H9 (cell line): ENCODE measurements around the gene NRXN3. TPM values are rescaled to one million over a fixed set of nuclear protein-coding genes. Genes with fewer than 3 reads are reported as not detected.

Experiments used
- DNase-seq: peaks from one replicate; pipeline ENCODE4 v3.0.0-alpha.2; 2017
- H2AFZ ChIP-seq: one replicate; pipeline ENCODE4 v1.6.1; 2013; ENCODE audit warnings: mild to moderate bottlenecking, low read length, control low read depth, moderate library complexity
- H2AK5ac ChIP-seq: 2 replicates; pipeline ENCODE4 v1.6.1; 2013; ENCODE audit warnings: low read length, control low read depth, mixed read lengths; ENCODE audit not compliant: insufficient read length
- H2BK120ac ChIP-seq: one replicate; pipeline ENCODE4 v1.6.1; 2013; ENCODE audit warnings: low read depth, mild to moderate bottlenecking, low read length, control low read depth, inconsistent platforms; ENCODE audit not compliant: poor library complexity, severe bottlenecking
- H2BK12ac ChIP-seq: 2 replicates; pipeline ENCODE4 v1.6.1; 2013; ENCODE audit warnings: low read length, control low read depth, mixed read lengths, low read depth; ENCODE audit not compliant: insufficient read length
- H2BK15ac ChIP-seq: 2 replicates; pipeline ENCODE4 v1.6.1; 2013; ENCODE audit warnings: low read depth, low read length, control low read depth
- H2BK20ac ChIP-seq: one replicate; pipeline ENCODE4 v1.6.1; 2013; ENCODE audit warnings: low read depth, mild to moderate bottlenecking, low read length, control low read depth, inconsistent platforms; ENCODE audit not compliant: poor library complexity, severe bottlenecking
- H2BK5ac ChIP-seq: 2 replicates; pipeline ENCODE4 v1.6.1; 2013; ENCODE audit warnings: low read length, control low read depth, mixed read lengths; ENCODE audit not compliant: insufficient read length
- H3K14ac ChIP-seq: 2 replicates; pipeline ENCODE4 v1.6.1; 2013; ENCODE audit warnings: low read length, control low read depth; ENCODE audit not compliant: insufficient read depth
- H3K18ac ChIP-seq: 2 replicates; pipeline ENCODE4 v1.6.1; 2013; ENCODE audit warnings: low read depth, mild to moderate bottlenecking, mixed read lengths, low read length, control low read depth; ENCODE audit not compliant: insufficient read length
- H3K23ac ChIP-seq: 2 replicates; pipeline ENCODE4 v1.6.1; 2013; ENCODE audit warnings: low read length, control low read depth, mixed read lengths, low read depth; ENCODE audit not compliant: insufficient read length
- H3K23me2 ChIP-seq: 2 replicates; pipeline ENCODE4 v1.6.1; 2013; ENCODE audit warnings: low read depth, mild to moderate bottlenecking, mixed read lengths, low read length, control low read depth; ENCODE audit not compliant: insufficient read length, poor library complexity, severe bottlenecking
- H3K27ac ChIP-seq: 2 replicates; pipeline ENCODE4 v1.5.1; 2013; ENCODE audit warnings: low read length, control low read depth, mixed read lengths, low read depth; ENCODE audit not compliant: insufficient read length
- H3K27me3 ChIP-seq: 2 replicates; pipeline ENCODE4 v1.6.1; 2013; ENCODE audit warnings: low read length, control low read depth, inconsistent platforms; ENCODE audit not compliant: insufficient read depth
- H3K4ac ChIP-seq: 2 replicates; pipeline ENCODE4 v1.6.1; 2013; ENCODE audit warnings: low read depth, mild to moderate bottlenecking, control low read depth, inconsistent platforms, low read length, moderate library complexity
- H3K4me1 ChIP-seq: 2 replicates; pipeline ENCODE4 v1.6.1; 2013; ENCODE audit warnings: low read length, control low read depth, inconsistent platforms; ENCODE audit not compliant: insufficient read depth
- H3K4me2 ChIP-seq: 2 replicates; pipeline ENCODE4 v1.6.1; 2013; ENCODE audit warnings: low read length, control low read depth, mixed read lengths; ENCODE audit not compliant: insufficient read length, insufficient read depth
- H3K56ac ChIP-seq: 2 replicates; pipeline ENCODE4 v1.6.1; 2013; ENCODE audit warnings: low read depth, mild to moderate bottlenecking, mixed read lengths, low read length, control low read depth; ENCODE audit not compliant: insufficient read length
- H3K79me1 ChIP-seq: 2 replicates; pipeline ENCODE4 v1.6.1; 2013; ENCODE audit warnings: low read depth, mild to moderate bottlenecking, moderate library complexity, low read length, control low read depth, inconsistent platforms; ENCODE audit not compliant: insufficient read depth, poor library complexity, severe bottlenecking
- H3K79me2 ChIP-seq: 2 replicates; pipeline ENCODE4 v1.6.1; 2013; ENCODE audit warnings: low read length, control low read depth, inconsistent platforms; ENCODE audit not compliant: insufficient read depth
- H3K9ac ChIP-seq: 2 replicates; pipeline ENCODE4 v1.6.1; 2013; ENCODE audit warnings: low read length, control low read depth, mixed read lengths; ENCODE audit not compliant: insufficient read length; ENCODE audit errors: extremely low read depth
- H3K9me3 ChIP-seq: one replicate; pipeline ENCODE4 v1.6.1; 2013; ENCODE audit warnings: low read depth, low read length, inconsistent platforms; ENCODE audit not compliant: control insufficient read depth
- H3T11ph ChIP-seq: one replicate; pipeline ENCODE4 v1.6.1; 2013; ENCODE audit warnings: mild to moderate bottlenecking, low read length, control low read depth, inconsistent platforms
- H4K20me1 ChIP-seq: one replicate; pipeline ENCODE4 v1.6.1; 2013; ENCODE audit not compliant: control insufficient read depth, insufficient read length, insufficient read depth
- H4K5ac ChIP-seq: 2 replicates; pipeline ENCODE4 v1.6.1; 2013; ENCODE audit warnings: low read depth, mild to moderate bottlenecking, mixed read lengths, low read length, control low read depth; ENCODE audit not compliant: insufficient read length
- H4K8ac ChIP-seq: replicated peaks from 2 replicates; pipeline ENCODE4 v1.6.1; 2013; ENCODE audit warnings: low read length, control low read depth, mixed read lengths, low read depth; ENCODE audit not compliant: insufficient read length
- H4K91ac ChIP-seq: 2 replicates; pipeline ENCODE4 v1.6.1; 2013; ENCODE audit warnings: low read depth, mild to moderate bottlenecking, moderate library complexity, mixed read lengths, low read length, control low read depth; ENCODE audit not compliant: insufficient read length
- H3K27ac Mint-ChIP-seq, 3 experiments: 2 replicates in 2 of 3; 3 replicates in 1 of 3; pipeline ENCODE4 v1.8.0; 2020 to 2021; ENCODE audit warnings: mixed read lengths in 3 of 3, mild to moderate bottlenecking in 1 of 3, moderate library complexity in 1 of 3
- H3K27me3 Mint-ChIP-seq: 2 replicates; pipeline ENCODE4 v1.8.0; 2021; ENCODE audit warnings: low read depth, mild to moderate bottlenecking, moderate library complexity, mixed read lengths
- H3K36me3 Mint-ChIP-seq, 3 experiments: 2 replicates in 2 of 3; 3 replicates in 1 of 3; pipeline ENCODE4 v1.8.0; 2020 to 2021; ENCODE audit warnings: low read depth in 3 of 3, mixed read lengths in 3 of 3; ENCODE audit not compliant: insufficient read depth in 1 of 3
- H3K4me1 Mint-ChIP-seq, 2 experiments: 2 replicates each; pipeline ENCODE4 v1.8.0; 2020; ENCODE audit warnings: mixed read lengths in 2 of 2
- H3K4me3 Mint-ChIP-seq, 2 experiments: 2 replicates in 1 of 2; 3 replicates in 1 of 2; pipeline ENCODE4 v1.8.0; 2020 to 2021; ENCODE audit warnings: mild to moderate bottlenecking in 2 of 2, mixed read lengths in 2 of 2, moderate library complexity in 1 of 2
- H3K9me3 Mint-ChIP-seq, 2 experiments: 2 replicates in 1 of 2; 3 replicates in 1 of 2; pipeline ENCODE4 v1.8.0; 2020; ENCODE audit warnings: mild to moderate bottlenecking in 2 of 2, mixed read lengths in 2 of 2, moderate library complexity in 1 of 2
- WGBS: extraction: QIAGEN DNeasy Blood & Tissue Kit; methylation state at CpG from one replicate; pipeline ENCODE4 v1.1.7; 2013; ENCODE audit warnings: missing lambda C conversion rate, low lambda C conversion rate, mixed read lengths; ENCODE audit not compliant: insufficient read length; ENCODE audit errors: extremely low coverage; 5-methylcytosine and 5-hydroxymethylcytosine counted together
- total RNA-seq: library from RNA; stranded (reverse); gene quantifications from 2 replicates; pipeline ENCODE4 v1.2.1, GENCODE V29; 2021
- TF ChIP-seq, protein P1 (sequence below): fragments of 200-600 bp; sonication (generic); conservative IDR thresholded peaks from 3 replicates; pipeline ENCODE4 v1.8.0; 2021; ENCODE audit warnings: antibody characterized with exemption, mild to moderate bottlenecking

NRXN3 gene
- total RNA-seq, 1 experiment from 2014 or later, result 1.8 TPM

DNA sequence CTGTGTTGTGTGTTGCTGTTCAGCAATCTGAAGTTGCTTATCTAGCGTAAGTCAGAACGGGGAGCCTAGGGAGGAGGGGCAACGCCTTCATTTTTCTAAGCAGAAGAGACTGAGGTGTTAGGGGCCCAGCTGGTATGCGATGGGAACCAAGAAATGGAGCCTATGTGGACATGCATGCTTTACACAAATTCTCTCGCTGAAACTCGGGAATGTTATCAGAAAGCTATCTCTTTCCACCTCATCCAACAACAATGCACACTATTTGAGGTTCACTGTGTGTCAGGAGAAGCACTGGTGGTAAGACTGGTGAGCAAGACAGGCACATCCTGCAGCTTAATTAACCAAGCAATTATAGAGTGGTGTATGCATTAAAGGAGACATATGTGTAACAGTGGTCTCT, 89.7 kb downstream of the NRXN3 start:
- H4K5ac ChIP-seq, result no peak overlapping the region

More for the DNA sequence above, 89.7 kb downstream of the NRXN3 start:
- no peak overlapping the region for H3K9ac ChIP-seq
- no peak overlapping the region for H3K14ac ChIP-seq
- Mint-ChIP-seq H3K9me3 (no peaks in the 10 kb centered on the region), H3K4me1 (peaks cover 0 to 3% of the 10 kb centered on the region in 2 experiments; a peak in 1 of 4 replicates), H3K27ac (no peak overlapping the region), H3K36me3 (peaks cover 0 to 2% (median 0%) of the 10 kb centered on the region in 3 experiments; a peak in 1 of 7 replicates), H3K4me3 (no peak overlapping the region), H3K27me3 (peaks cover 4% of the 10 kb centered on the region)
- H2AK5ac ChIP-seq, result no peak overlapping the region
- H4K91ac ChIP-seq, result no peak overlapping the region
- no peaks in the 10 kb centered on the region for H3K9me3 ChIP-seq
- H3K27me3 ChIP-seq, result no peaks in the 10 kb centered on the region
- no peaks in the 10 kb centered on the region for H4K20me1 ChIP-seq
- DNase-seq, result no peak
- no CpG with 5 or more reads among the region's 6 CpGs for WGBS
- no peak overlapping the region for H2BK5ac ChIP-seq
- no peak overlapping the region for H3K4ac ChIP-seq
- no peaks in the 10 kb centered on the region for H3K4me1 ChIP-seq
- peaks cover 3% of the 10 kb centered on the region; the same call in 1 of the 2 replicates for H3K79me2 ChIP-seq
- no peak overlapping the region for H3T11ph ChIP-seq
- no peaks in the 10 kb centered on the region for H3K23me2 ChIP-seq
- no peak overlapping the region for H3K23ac ChIP-seq
- H3K27ac ChIP-seq, result no peak overlapping the region
- H3K56ac ChIP-seq, result no peak overlapping the region
- H2AFZ ChIP-seq, result no peak overlapping the region
- H2BK20ac ChIP-seq, result no peak overlapping the region
- no peaks in the 10 kb centered on the region for H3K79me1 ChIP-seq
- H3K4me2 ChIP-seq, result no peak overlapping the region
- H2BK120ac ChIP-seq, result no peak overlapping the region
- no peak overlapping the region for H2BK12ac ChIP-seq
- H4K8ac ChIP-seq, result no peak overlapping the region
- H2BK15ac ChIP-seq, result no peak overlapping the region
- H3K18ac ChIP-seq, result no peak overlapping the region
- TF ChIP-seq, protein P1, sequence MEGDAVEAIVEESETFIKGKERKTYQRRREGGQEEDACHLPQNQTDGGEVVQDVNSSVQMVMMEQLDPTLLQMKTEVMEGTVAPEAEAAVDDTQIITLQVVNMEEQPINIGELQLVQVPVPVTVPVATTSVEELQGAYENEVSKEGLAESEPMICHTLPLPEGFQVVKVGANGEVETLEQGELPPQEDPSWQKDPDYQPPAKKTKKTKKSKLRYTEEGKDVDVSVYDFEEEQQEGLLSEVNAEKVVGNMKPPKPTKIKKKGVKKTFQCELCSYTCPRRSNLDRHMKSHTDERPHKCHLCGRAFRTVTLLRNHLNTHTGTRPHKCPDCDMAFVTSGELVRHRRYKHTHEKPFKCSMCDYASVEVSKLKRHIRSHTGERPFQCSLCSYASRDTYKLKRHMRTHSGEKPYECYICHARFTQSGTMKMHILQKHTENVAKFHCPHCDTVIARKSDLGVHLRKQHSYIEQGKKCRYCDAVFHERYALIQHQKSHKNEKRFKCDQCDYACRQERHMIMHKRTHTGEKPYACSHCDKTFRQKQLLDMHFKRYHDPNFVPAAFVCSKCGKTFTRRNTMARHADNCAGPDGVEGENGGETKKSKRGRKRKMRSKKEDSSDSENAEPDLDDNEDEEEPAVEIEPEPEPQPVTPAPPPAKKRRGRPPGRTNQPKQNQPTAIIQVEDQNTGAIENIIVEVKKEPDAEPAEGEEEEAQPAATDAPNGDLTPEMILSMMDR, result no peak
